H1 (cell line): ENCODE results near the gene LY9. TPM values are rescaled to one million over a fixed set of nuclear protein-coding genes. Genes with fewer than 3 reads are reported as not detected.

Source experiments
- CHD7 ChIP-seq: fragments of 300-600 bp; sonication (generic); IDR thresholded peaks from 2 replicates; pipeline ENCODE4 v1.7.1; 2012; ENCODE audit warnings: low read length, moderate library complexity, mild to moderate bottlenecking, inconsistent platforms; ENCODE audit not compliant: insufficient replicate concordance
- RAD21 ChIP-seq, 2 experiments: IDR thresholded peaks in 1 of 2; conservative IDR thresholded peaks in 1 of 2; 2 replicates each; pipeline ENCODE4 v1.6.1; 2011; ENCODE audit warnings: low read depth in 2 of 2, low read length in 2 of 2, improper control_type of control experiment in 1 of 2, inconsistent platforms in 1 of 2, mild to moderate bottlenecking in 1 of 2, moderate library complexity in 1 of 2
- RBBP5 ChIP-seq: IDR thresholded peaks from 2 replicates; pipeline ENCODE4 v1.7.1; 2012; ENCODE audit warnings: low read depth, mild to moderate bottlenecking, inconsistent platforms, low read length, moderate library complexity, borderline replicate concordance
- polyA plus RNA-seq, 7 experiments: library from polyadenylated mRNA; depleted of rRNA in 3 of 7; stranded (reverse) in 5 of 7; unstranded in 2 of 7; fragments of >200 nt in 5 of 7; fragments of 200-250 nt in 2 of 7; gene quantifications; 1 replicate in 5 of 7; 2 replicates in 1 of 7; 4 replicates in 1 of 7; pipeline versions ENCODE4 v1.2.1 to v1.2.3, GENCODE V29; 2011 to 2013; ENCODE audit warnings: missing spikeins in 2 of 7, mixed read lengths in 2 of 7
- total RNA-seq: library from RNA; stranded (reverse); fragmentation: NEBNext Ultra II Directional; extraction: Animal tissue kit (Norgen Biotek cat#: 25700); gene quantifications from 2 replicates; pipeline ENCODE4 v1.2.1, GENCODE V29; 2021

The LY9 gene
- total and polyA plus RNA-seq, 2 of the 8 experiments (the other 6 are each of a cell fraction or from before 2014, with no cell fraction given) = not detected

- TF ChIP-seq CHD7 (no peak), RAD21 (IDR thresholded peaks at IDR 0.05 in 1 of 2, conservative IDR thresholded peaks at IDR 0.05 in 1 of 2; ENCODE audit: low read depth in 2 of 2, low read length in 2 of 2) (peak; percentile 74 to 83), RBBP5 (no peak)
These were observed 16.2 kb upstream of the LY9 start (continued) for GRCh38 chr1:160779626-160780397.
